Mesenchymal stem cell (in vitro differentiated cells and primary cell): Measurements from ENCODE around the gene IRF2BP2.

ENCODE experiments used
- DNase-seq: peaks from one replicate; pipeline ENCODE4 v3.0.0-alpha.2; 2013
- H2AFZ ChIP-seq: one replicate; pipeline ENCODE4 v1.6.1; 2013; ENCODE audit warnings: low read depth, mild to moderate bottlenecking, control low read depth, inconsistent platforms, low read length, moderate library complexity
- H2AK5ac ChIP-seq: 2 replicates; pipeline ENCODE4 v1.6.1; 2013; ENCODE audit warnings: low read length, moderate library complexity, mild to moderate bottlenecking, inconsistent platforms; ENCODE audit not compliant: severe bottlenecking
- H2BK120ac ChIP-seq: one replicate; pipeline ENCODE4 v1.6.1; 2013; ENCODE audit warnings: low read depth, mild to moderate bottlenecking, inconsistent platforms, low read length, moderate library complexity
- H2BK12ac ChIP-seq, 2 experiments: one replicate each; pipeline ENCODE4 v1.6.1; 2013; ENCODE audit warnings: inconsistent platforms in 2 of 2, low read length in 2 of 2, mild to moderate bottlenecking in 2 of 2, moderate library complexity in 2 of 2, control low read depth in 1 of 2
- H2BK15ac ChIP-seq: one replicate; pipeline ENCODE4 v1.6.1; 2013; ENCODE audit warnings: mild to moderate bottlenecking, low read depth, inconsistent platforms; ENCODE audit not compliant: poor library complexity, severe bottlenecking
- H2BK5ac ChIP-seq: 2 replicates; pipeline ENCODE4 v1.6.1; 2013; ENCODE audit warnings: low read depth, mild to moderate bottlenecking, low read length, control low read depth, inconsistent platforms; ENCODE audit not compliant: poor library complexity, severe bottlenecking
- H3K14ac ChIP-seq, 2 experiments: one replicate each; pipeline ENCODE4 v1.6.1; 2013; ENCODE audit warnings: inconsistent platforms in 2 of 2, low read length in 2 of 2, control low read depth in 1 of 2, mild to moderate bottlenecking in 1 of 2, moderate library complexity in 1 of 2
- H3K18ac ChIP-seq, 2 experiments: one replicate each; pipeline ENCODE4 v1.6.1; 2013; ENCODE audit warnings: inconsistent platforms in 2 of 2, low read length in 2 of 2, control low read depth in 1 of 2, low read depth in 1 of 2, mild to moderate bottlenecking in 1 of 2
- H3K23ac ChIP-seq, 2 experiments: one replicate each; pipeline ENCODE4 v1.6.1; 2013; ENCODE audit warnings: inconsistent platforms in 2 of 2, low read length in 2 of 2, mild to moderate bottlenecking in 2 of 2, moderate library complexity in 2 of 2, control low read depth in 1 of 2
- H3K27ac ChIP-seq: 2 replicates; pipeline ENCODE4 v1.5.1; 2013; ENCODE audit warnings: mild to moderate bottlenecking, moderate library complexity, low read length, control low read depth, inconsistent platforms; ENCODE audit not compliant: poor library complexity, severe bottlenecking
- H3K27me3 ChIP-seq, 2 experiments: 2 replicates each; pipeline versions ENCODE4 v1.6.1 to v1.7.0; 2013; ENCODE audit warnings: low read length in 2 of 2, mild to moderate bottlenecking in 2 of 2, moderate library complexity in 2 of 2, control low read depth in 1 of 2, inconsistent platforms in 1 of 2; ENCODE audit not compliant: control insufficient read depth in 1 of 2, insufficient read depth in 1 of 2
- H3K36me3 ChIP-seq, 2 experiments: 2 replicates each; pipeline versions ENCODE4 v1.6.1 to v1.7.0; 2013; ENCODE audit warnings: low read length in 2 of 2, control low read depth in 1 of 2, inconsistent platforms in 1 of 2, low read depth in 1 of 2, mild to moderate bottlenecking in 1 of 2; ENCODE audit not compliant: insufficient read depth in 2 of 2, control insufficient read depth in 1 of 2
- H3K4ac ChIP-seq, 2 experiments: one replicate each; pipeline ENCODE4 v1.6.1; 2013; ENCODE audit warnings: inconsistent platforms in 2 of 2, low read length in 2 of 2, mild to moderate bottlenecking in 2 of 2, moderate library complexity in 2 of 2, control low read depth in 1 of 2, low read depth in 1 of 2
- H3K4me1 ChIP-seq: 2 replicates; pipeline ENCODE4 v1.6.1; 2013; ENCODE audit warnings: low read depth, low read length, control low read depth; ENCODE audit not compliant: control insufficient read depth, insufficient read depth
- H3K4me2 ChIP-seq: 2 replicates; pipeline ENCODE4 v1.6.1; 2013; ENCODE audit warnings: low read length, mild to moderate bottlenecking, inconsistent platforms; ENCODE audit not compliant: poor library complexity, severe bottlenecking
- H3K4me3 ChIP-seq, 2 experiments: 2 replicates each; pipeline versions ENCODE4 v1.5.1 to v1.7.0; 2013; ENCODE audit warnings: low read length in 2 of 2, mild to moderate bottlenecking in 2 of 2, control low read depth in 1 of 2, low read depth in 1 of 2; ENCODE audit not compliant: insufficient read depth in 1 of 2
- H3K79me1 ChIP-seq: replicated peaks from 2 replicates; pipeline ENCODE4 v1.6.1; 2013; ENCODE audit warnings: mild to moderate bottlenecking, control low read depth, low read length, inconsistent platforms; ENCODE audit not compliant: poor library complexity, severe bottlenecking
- H3K9ac ChIP-seq: 2 replicates; pipeline ENCODE4 v1.7.0; 2013; ENCODE audit warnings: mild to moderate bottlenecking, low read length, moderate library complexity
- H3K9me3 ChIP-seq: 2 replicates; pipeline ENCODE4 v1.7.0; 2013; ENCODE audit warnings: mild to moderate bottlenecking, low read length; ENCODE audit not compliant: control insufficient read depth
- H4K8ac ChIP-seq: one replicate; pipeline ENCODE4 v1.6.1; 2013; ENCODE audit warnings: inconsistent platforms, mild to moderate bottlenecking, low read length, moderate library complexity
- H4K91ac ChIP-seq: one replicate; pipeline ENCODE4 v1.6.1; 2013; ENCODE audit warnings: mild to moderate bottlenecking, low read length, inconsistent platforms
- WGBS: methylation state at CpG from one replicate; pipeline ENCODE4 v1.1.7; 2013; ENCODE audit warnings: mixed read lengths; 5-methylcytosine and 5-hydroxymethylcytosine counted together

IRF2BP2 gene

GRCh38 chr1:234629026-234629425 lies 19.0 kb upstream of the IRF2BP2 start:
- H2BK15ac ChIP-seq, result no peak overlapping the region
- H2BK5ac ChIP-seq, result no peak overlapping the region
- H3K27me3 ChIP-seq, result no peaks in the 10 kb centered on the region
- no peaks in the 10 kb centered on the region for H3K79me1 ChIP-seq
- H3K27ac ChIP-seq, result no peak overlapping the region
- H3K4me1 ChIP-seq, result peaks cover 5% of the 10 kb centered on the region
- H3K4me3 ChIP-seq, result no peak overlapping the region
- H2AFZ ChIP-seq, result no peak overlapping the region
- H2BK12ac ChIP-seq, result peak overlapping the region; percentile 18 to 29
- no peak overlapping the region for H3K9ac ChIP-seq
- H3K18ac ChIP-seq, result no peak overlapping the region
- no peaks in the 10 kb centered on the region for H3K9me3 ChIP-seq
- no peak overlapping the region for H3K14ac ChIP-seq
- no peaks in the 10 kb centered on the region for H3K36me3 ChIP-seq
- H4K8ac ChIP-seq, result no peak overlapping the region
- H4K91ac ChIP-seq, result no peak overlapping the region
- no peak overlapping the region for H2BK120ac ChIP-seq
- WGBS, result over 99% methylated on average over 4 of the region's 4 CpGs
- H3K4me2 ChIP-seq, result no peak overlapping the region
- no peak for DNase-seq
- H3K23ac ChIP-seq, result no peak overlapping the region
- H3K4ac ChIP-seq, result no peak overlapping the region
- peak overlapping the region; percentile 34 for H2AK5ac ChIP-seq

DNA sequence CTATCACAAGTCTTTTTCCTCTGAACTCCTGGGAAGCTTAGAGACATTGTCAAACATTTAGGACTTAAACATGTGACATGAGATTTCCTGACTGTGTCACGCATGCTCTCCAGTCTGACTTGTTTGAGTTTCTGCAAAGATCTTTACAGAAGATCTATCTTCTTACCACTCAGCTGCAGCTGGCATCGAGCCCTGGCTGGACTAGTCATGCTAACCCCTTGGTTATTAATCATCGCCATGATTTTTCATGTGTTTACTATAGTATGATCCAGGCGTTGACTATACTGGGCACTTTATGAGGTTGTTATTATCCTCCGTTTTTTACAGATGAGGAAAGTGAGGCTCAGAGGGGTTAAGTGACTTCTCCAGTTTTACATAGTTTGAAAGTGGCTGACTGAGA lies 18.1 kb upstream of the IRF2BP2 start:
- Histone ChIP-seq H3K23ac (no peak overlapping the region), H2BK12ac (no peak overlapping the region), H4K8ac (no peak overlapping the region), H3K27ac (no peak overlapping the region), H4K91ac (no peak overlapping the region), H3K9me3 (no peaks in the 10 kb centered on the region), H2BK15ac (no peak overlapping the region), H3K79me1 (no peaks in the 10 kb centered on the region), H2BK120ac (no peak overlapping the region), H3K4me3 (no peak overlapping the region), H3K18ac (no peak overlapping the region), H3K9ac (no peak overlapping the region), H3K36me3 (no peaks in the 10 kb centered on the region), H3K27me3 (no peaks in the 10 kb centered on the region), H2AFZ (no peak overlapping the region), H3K4me1 (peaks cover 5% of the 10 kb centered on the region), H3K4me2 (no peak overlapping the region), H2BK5ac (no peak overlapping the region), H2AK5ac (peak overlapping the region; percentile 43), H3K4ac (no peak overlapping the region), H3K14ac (no peak overlapping the region)
- peak; percentile 73 for DNase-seq
- WGBS, result 55% methylated on average over 5 of the region's 5 CpGs

DNA sequence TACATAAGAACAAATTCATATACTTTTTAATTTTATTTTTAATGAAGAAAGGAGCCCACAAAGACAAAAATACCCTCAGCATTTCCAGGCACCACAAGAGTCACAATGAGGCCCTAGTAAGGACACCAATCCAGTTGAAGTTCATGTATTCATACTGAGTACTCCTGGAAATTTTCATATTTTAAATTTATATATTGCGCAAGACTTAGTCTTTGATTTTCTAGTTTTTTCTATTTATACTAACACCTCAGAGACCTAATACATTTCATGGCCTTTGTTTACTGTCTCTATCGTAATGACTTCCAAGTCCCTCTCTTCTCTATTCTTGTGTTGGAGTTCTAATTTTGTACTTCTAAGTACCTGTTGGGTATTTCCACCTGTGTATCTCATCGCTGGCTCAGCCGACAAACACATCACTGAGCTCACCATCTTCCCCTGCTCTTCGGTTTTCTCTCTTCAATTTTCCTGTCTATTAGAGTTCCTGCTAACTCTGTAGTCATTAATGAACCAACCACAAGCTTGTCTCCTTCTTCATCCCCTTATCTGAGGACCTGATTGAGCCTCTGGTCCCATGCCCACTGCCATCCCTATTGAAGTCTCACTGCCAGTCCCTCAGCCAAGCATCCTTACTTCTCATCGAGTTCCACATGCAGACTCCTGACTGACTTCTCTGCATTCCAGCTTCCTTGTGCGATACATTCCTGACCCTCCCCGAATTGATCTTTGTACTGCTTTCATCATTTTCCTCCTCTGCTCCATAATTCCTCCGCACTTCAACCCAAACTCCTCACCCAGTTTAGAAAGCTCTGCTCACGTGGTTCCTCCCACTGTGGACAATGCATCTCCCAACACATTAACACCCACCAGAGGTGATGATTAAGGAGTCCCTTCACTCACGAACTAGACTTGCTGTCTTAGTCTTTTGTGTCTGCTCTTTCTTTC lies 17.3 kb upstream of the IRF2BP2 start:
- no peaks in the 10 kb centered on the region for H3K36me3 ChIP-seq
- no peak overlapping the region for H2BK5ac ChIP-seq
- H3K14ac ChIP-seq, result no peak overlapping the region
- H2BK120ac ChIP-seq, result no peak overlapping the region
- H3K9ac ChIP-seq, result no peak overlapping the region
- H2AK5ac ChIP-seq, result peak overlapping the region; percentile 43
- no peak overlapping the region for H3K27ac ChIP-seq
- H3K4me3 ChIP-seq, result no peak overlapping the region
- no peak overlapping the region for H4K91ac ChIP-seq
- H3K18ac ChIP-seq, result no peak overlapping the region
- H3K4me1 ChIP-seq, result peaks cover 5% of the 10 kb centered on the region
- no peaks in the 10 kb centered on the region for H3K79me1 ChIP-seq
- H2BK15ac ChIP-seq, result no peak overlapping the region
- no peak overlapping the region for H3K23ac ChIP-seq
- no peak overlapping the region for H3K4ac ChIP-seq
- WGBS, result 90% methylated on average over 10 of the region's 11 CpGs
- H3K27me3 ChIP-seq, result no peaks in the 10 kb centered on the region
- no peak overlapping the region for H3K4me2 ChIP-seq
- no peak overlapping the region for H2BK12ac ChIP-seq
- no peak overlapping the region for H2AFZ ChIP-seq
- no peaks in the 10 kb centered on the region for H3K9me3 ChIP-seq
- H4K8ac ChIP-seq, result no peak overlapping the region
- no peak for DNase-seq

DNA sequence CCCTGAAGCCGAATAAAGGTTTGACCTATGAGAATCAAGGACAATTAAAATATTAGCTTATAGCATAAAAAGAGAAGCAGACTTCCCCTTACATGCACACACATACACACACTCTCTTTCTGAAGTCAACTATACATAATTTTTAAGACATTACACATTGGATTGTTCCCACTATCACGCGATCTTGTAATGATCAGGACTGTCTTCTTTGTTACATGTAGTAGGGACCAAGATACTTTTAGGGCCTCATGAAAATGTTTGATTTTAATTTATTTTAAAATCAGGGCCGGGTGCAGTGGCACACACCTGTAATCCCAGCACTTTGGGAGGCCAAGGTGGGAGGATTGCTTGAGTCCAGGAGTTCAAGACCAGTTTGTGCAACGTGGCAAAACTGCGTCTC lies 16.4 kb upstream of the IRF2BP2 start:
- Histone ChIP-seq H3K4me1 (peaks cover 5% of the 10 kb centered on the region), H3K27ac (no peak overlapping the region), H2BK15ac (no peak overlapping the region), H2BK12ac (no peak overlapping the region), H3K14ac (no peak overlapping the region), H3K4ac (no peak overlapping the region), H2BK120ac (no peak overlapping the region), H3K23ac (no peak overlapping the region), H2BK5ac (no peak overlapping the region), H3K18ac (no peak overlapping the region), H3K36me3 (no peaks in the 10 kb centered on the region), H2AK5ac (no peak overlapping the region), H3K9me3 (no peaks in the 10 kb centered on the region), H3K9ac (no peak overlapping the region), H3K4me3 (no peak overlapping the region), H4K8ac (no peak overlapping the region), H2AFZ (no peak overlapping the region), H4K91ac (no peak overlapping the region), H3K4me2 (no peak overlapping the region), H3K79me1 (no peaks in the 10 kb centered on the region), H3K27me3 (no peaks in the 10 kb centered on the region)
- DNase-seq, result no peak
- 97% methylated on average over 5 of the region's 6 CpGs for WGBS
